A549 (cell line): ENCODE measurements around the gene ITIH5.

Experiments used
- E2F6 ChIP-seq: IDR thresholded peaks from 2 replicates; pipeline ENCODE4 v1.6.1; 2012; ENCODE audit warnings: low read depth, borderline replicate concordance
- EP300 ChIP-seq, 2 experiments: fragments of >200 bp; sonication (Bioruptor Twin); formaldehyde crosslinking; IDR thresholded peaks; 2 replicates in 1 of 2; 3 replicates in 1 of 2; pipeline ENCODE4 v1.6.1; 2016 to 2017
- NPAS2 ChIP-seq: fragments of 250-450 bp; sonication (Bioruptor Pico); IDR thresholded peaks from 2 replicates; pipeline ENCODE4 v1.8.0; 2022; ENCODE audit warnings: mild to moderate bottlenecking, moderate library complexity, borderline replicate concordance
- POLR2A ChIP-seq: IDR thresholded peaks from 2 replicates; pipeline ENCODE4 v1.6.1; 2012; ENCODE audit warnings: mild to moderate bottlenecking, low read length
- RAD21 ChIP-seq, 2 experiments: fragments of >200 bp in 1 of 2; sonication (Bioruptor Twin) in 1 of 2; formaldehyde crosslinking in 1 of 2; IDR thresholded peaks in 1 of 2; conservative IDR thresholded peaks in 1 of 2; 2 replicates in 1 of 2; 3 replicates in 1 of 2; pipeline ENCODE4 v1.6.1; 2012 to 2018; ENCODE audit warnings: inconsistent platforms in 1 of 2

- TF ChIP-seq EP300 (IDR thresholded peaks at IDR 0.05): no peak
- TF ChIP-seq RAD21 (conservative IDR thresholded peaks at IDR 0.05 in 1 of 2, IDR thresholded peaks at IDR 0.05 in 1 of 2): no peak
- TF ChIP-seq NPAS2 (CRISPR knock-in tag): no peak
- TF ChIP-seq POLR2A: no peak
- no peak for TF ChIP-seq E2F6
Observed at GRCh38 chr10:7513936-7514335, 152.8 kb downstream of the ITIH5 start.
